Activated CD4-positive, alpha-beta T cell treated with anti-CD3 and anti-CD28 coated beads, Interleukin-2, amount 50 U/mL, for 1 hour (primary cell): Measurements from ENCODE around the gene ANK3.
"Not testable (repeated sequence)": the region's sequence is repeated elsewhere in the genome, so short reads cannot be mapped to it uniquely, and the experiment has no call there.

ENCODE experiments used
- DNase-seq: peaks from one replicate; pipeline ENCODE4 v3.0.0-alpha.2; 2020

The ANK3 gene

GRCh38 chr10:60299961-60300883 lies 89.5 kb downstream of the ANK3 start:
- DNase-seq, result no peak

GRCh38 chr10:60299390-60299778 lies 90.3 kb downstream of the ANK3 start:
- no peak for DNase-seq

GRCh38 chr10:60298408-60299389 lies 91.0 kb downstream of the ANK3 start:
- DNase-seq, result no peak

- DNase-seq, result no peak
Measured at GRCh38 chr10:60296073-60296472, 93.6 kb downstream of the ANK3 start.

GRCh38 chr10:60295028-60295937 lies 94.4 kb downstream of the ANK3 start:
- DNase-seq, result no peak

GRCh38 chr10:60293581-60294175 lies 96.0 kb downstream of the ANK3 start:
- no peak for DNase-seq

GRCh38 chr10:60292998-60293397 lies 96.7 kb downstream of the ANK3 start:
- DNase-seq, result no peak

GRCh38 chr10:60292536-60292935 lies 97.1 kb downstream of the ANK3 start:
- DNase-seq, result not testable (repeated sequence)

- no peak for DNase-seq
Measured at GRCh38 chr10:60291344-60291930, 98.2 kb downstream of the ANK3 start.

GRCh38 chr10:60290558-60290957 lies 99.1 kb downstream of the ANK3 start:
- no peak for DNase-seq

- DNase-seq, result no peak
Measured at GRCh38 chr10:60289800-60290199, 99.9 kb downstream of the ANK3 start.

- DNase-seq, result no peak
Measured at GRCh38 chr10:60288256-60288655, 101.4 kb downstream of the ANK3 start.

- no peak for DNase-seq
Measured at GRCh38 chr10:60286559-60286958, 103.1 kb downstream of the ANK3 start.

- DNase-seq, result no peak
Measured at GRCh38 chr10:60283397-60283796, 106.3 kb downstream of the ANK3 start.

GRCh38 chr10:60282771-60283353 lies 106.8 kb downstream of the ANK3 start:
- DNase-seq, result no peak

- DNase-seq, result no peak
Measured at GRCh38 chr10:60281792-60282353, 107.8 kb downstream of the ANK3 start.

- DNase-seq, result no peak
Measured at GRCh38 chr10:60281331-60281730, 108.3 kb downstream of the ANK3 start.

GRCh38 chr10:60280475-60280874 lies 109.2 kb downstream of the ANK3 start:
- DNase-seq, result no peak

- no peak for DNase-seq
Measured at GRCh38 chr10:60277656-60278055, 112.0 kb downstream of the ANK3 start.

GRCh38 chr10:60276232-60276631 lies 113.4 kb downstream of the ANK3 start:
- DNase-seq, result no peak
